B cell (primary cell): Measurements from ENCODE around the gene SLC12A7. TPM values are rescaled to one million over a fixed set of nuclear protein-coding genes. Genes with fewer than 3 reads are reported as not detected.

ENCODE experiments used
- ATAC-seq: fragments of 200-7000 bp; cut with Tn5 transposase; one replicate; pipeline ENCODE4 v1.10.0; 2021; ENCODE audit warnings: low read depth, mild to moderate bottlenecking, moderate number of reproducible peaks, moderate library complexity
- CTCF ChIA-PET: fragments of 350-600 bp; sonication (Branson Sonifier 250); formaldehyde crosslinking; loops from one replicate; lab custom pipeline; 2021; ENCODE audit warnings: antibody characterized with exemption, inconsistent platforms; lab: Charles Lee
- POLR2A ChIA-PET: fragments of 350-600 bp; sonication (Branson Sonifier 250); formaldehyde crosslinking; loops from one replicate; lab custom pipeline; 2021; ENCODE audit warnings: antibody characterized with exemption; lab: Charles Lee
- DNase-seq: peaks from one replicate; pipeline ENCODE4 v3.0.0; 2013
- H2AFZ ChIP-seq: 2 replicates; pipeline ENCODE4 v1.6.1; 2012; ENCODE audit warnings: mild to moderate bottlenecking, low read depth, low read length; ENCODE audit not compliant: insufficient read depth, poor library complexity, severe bottlenecking
- H3K27ac ChIP-seq, 2 donors: 1 replicate in 1 of 2; 2 replicates in 1 of 2; pipeline ENCODE4 v1.5.1; 2012 to 2013; ENCODE audit warnings: low read length in 2 of 2, mild to moderate bottlenecking in 2 of 2, moderate library complexity in 1 of 2
- H3K27me3 ChIP-seq, 4 experiments: fragments of 200-600 bp in 1 of 4; sonication (generic) in 1 of 4; replicated peaks in 1 of 4; 1 replicate in 2 of 4; 2 replicates in 2 of 4; pipeline versions ENCODE4 v1.6.1 to v1.7.0; 2013 to 2016; ENCODE audit warnings: low read length in 3 of 4, mild to moderate bottlenecking in 2 of 4, mixed read lengths in 1 of 4, moderate library complexity in 1 of 4; ENCODE audit not compliant: insufficient read depth in 4 of 4, control insufficient read depth in 3 of 4; ENCODE audit errors: control extremely low read depth in 1 of 4
- H3K36me3 ChIP-seq, 2 experiments: replicated peaks in 1 of 2; 1 replicate in 1 of 2; 2 replicates in 1 of 2; pipeline versions ENCODE4 v1.6.1 to v1.7.1; 2013; ENCODE audit warnings: low read length in 1 of 2; ENCODE audit not compliant: insufficient read depth in 2 of 2, control insufficient read depth in 1 of 2; ENCODE audit errors: control extremely low read depth in 1 of 2, extremely low read depth in 1 of 2
- H3K4me1 ChIP-seq, 2 donors: fragments of 200-600 bp in 1 of 2; sonication (generic) in 1 of 2; 1 replicate in 1 of 2; 2 replicates in 1 of 2; pipeline versions ENCODE4 v1.5.1 to v1.6.1; 2013 to 2017; ENCODE audit warnings: low read length in 2 of 2; ENCODE audit not compliant: control insufficient read depth in 2 of 2, insufficient read depth in 2 of 2
- H3K4me2 ChIP-seq: replicated peaks from 2 replicates; pipeline ENCODE3; 2012; ENCODE audit warnings: mild to moderate bottlenecking, low read depth, low read length; ENCODE audit not compliant: poor library complexity, severe bottlenecking
- H3K4me3 ChIP-seq, 5 experiments: fragments of 200-600 bp in 1 of 5; sonication (generic) in 1 of 5; 1 replicate in 3 of 5; 2 replicates in 2 of 5; pipeline versions ENCODE4 v1.5.1 to v1.7.0; 2011 to 2016; ENCODE audit warnings: low read length in 4 of 5, mild to moderate bottlenecking in 4 of 5, low read depth in 2 of 5, control low read depth in 1 of 5, moderate library complexity in 1 of 5; ENCODE audit not compliant: insufficient read depth in 1 of 5; ENCODE audit errors: control extremely low read depth in 1 of 5, extremely low read depth in 1 of 5
- H3K79me2 ChIP-seq: fragments of 200-600 bp; sonication (generic); one replicate; pipeline ENCODE4 v1.6.0; 2016; ENCODE audit warnings: low read length; ENCODE audit not compliant: control insufficient read depth, insufficient read depth
- H3K9ac ChIP-seq: fragments of 200-600 bp; sonication (generic); 2 replicates; pipeline ENCODE4 v1.6.1; 2017; ENCODE audit warnings: mild to moderate bottlenecking, low read length, moderate library complexity
- H3K9me3 ChIP-seq, 3 donors: one replicate each; pipeline versions ENCODE4 v1.6.1 to v1.7.1; 2013; ENCODE audit warnings: low read length in 2 of 3; ENCODE audit not compliant: control insufficient read depth in 2 of 3, insufficient read depth in 1 of 3; ENCODE audit errors: control extremely low read depth in 1 of 3
- H4K20me1 ChIP-seq: 2 replicates; pipeline ENCODE4 v1.6.0; 2012; ENCODE audit warnings: mild to moderate bottlenecking, low read length; ENCODE audit not compliant: insufficient read depth, control insufficient read depth, poor library complexity, severe bottlenecking
- H3K27ac Mint-ChIP-seq: one replicate; pipeline ENCODE4 v1.8.0; 2021; ENCODE audit warnings: mixed read lengths
- H3K27me3 Mint-ChIP-seq: one replicate; pipeline ENCODE4 v1.8.0; 2021; ENCODE audit warnings: mixed read lengths
- H3K4me1 Mint-ChIP-seq: one replicate; pipeline ENCODE4 v1.8.0; 2021; ENCODE audit warnings: mixed read lengths
- H3K4me3 Mint-ChIP-seq: one replicate; pipeline ENCODE4 v1.8.0; 2021; ENCODE audit warnings: mixed read lengths
- H3K9me3 Mint-ChIP-seq: one replicate; pipeline ENCODE4 v1.8.0; 2022; ENCODE audit warnings: mixed read lengths; ENCODE audit not compliant: insufficient read depth
- CTCF ChIP-seq: fragments of 200-600 bp; IDR thresholded peaks from one replicate; pipeline ENCODE4 v1.8.0; 2022; ENCODE audit warnings: antibody characterized with exemption, mild to moderate bottlenecking
- EZH2 ChIP-seq: IDR thresholded peaks from 2 replicates; pipeline ENCODE4 v1.6.1; 2012; ENCODE audit warnings: borderline replicate concordance, low read depth, mild to moderate bottlenecking, moderate library complexity, low read length; ENCODE audit not compliant: insufficient read depth, poor library complexity, severe bottlenecking
- WGBS: methylation state at CpG from one replicate; pipeline ENCODE4 v1.1.5; 2013; ENCODE audit warnings: missing lambda C conversion rate; ENCODE audit not compliant: insufficient coverage; 5-methylcytosine and 5-hydroxymethylcytosine counted together
- intact Hi-C: fragments of 100-400 bp; cut with micrococcal nuclease; formaldehyde crosslinking; loops from one replicate; pipeline ENCODE4 v1.10.0; 2022
- polyA plus RNA-seq: library from polyadenylated mRNA; depleted of rRNA; stranded (reverse); fragments of >200 nt; gene quantifications from 2 replicates; pipeline ENCODE4 v1.2.3, GENCODE V29; 2012
- total RNA-seq, 2 donors: library from RNA; stranded (reverse); fragments of 120-200 nt in 1 of 2; gene quantifications; 1 replicate in 1 of 2; 2 replicates in 1 of 2; pipeline versions ENCODE4 v1.2.3 to v1.2.4, GENCODE V29; 2013 to 2022

SLC12A7 gene
- total and polyA plus RNA-seq, 2 donors (not counting 1 experiment from before 2014, with no cell fraction given) = 25.5 to 34.4 TPM

DNA sequence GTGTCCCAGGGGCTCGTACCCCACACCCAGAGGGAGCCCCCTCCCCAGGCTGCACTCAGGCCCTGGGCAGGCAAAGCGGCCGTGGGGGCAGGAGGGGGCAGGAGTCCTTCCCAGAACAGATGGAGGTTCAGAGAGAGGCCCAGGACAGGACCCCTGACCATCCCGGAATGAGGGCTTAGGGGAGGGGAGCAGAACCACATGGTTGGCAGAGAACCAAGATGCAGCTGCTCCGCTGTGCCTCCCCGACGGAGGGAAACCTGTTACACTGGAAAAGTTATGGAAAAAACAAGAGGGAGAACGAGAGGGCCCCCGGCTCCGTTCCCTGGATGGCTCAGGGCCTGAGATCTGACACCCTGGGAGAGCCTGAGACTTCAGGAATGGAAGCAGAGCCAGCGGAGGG lies 22.7 kb downstream of the SLC12A7 start:
- no peak for ATAC-seq
- Histone ChIP-seq H3K27me3 (no peaks in the 10 kb centered on the region), H4K20me1 (peaks cover 3% of the 10 kb centered on the region), H3K4me3 (no peak overlapping the region), H2AFZ (no peak overlapping the region), H3K9me3 (peaks cover 0 to 4% (median 0%) of the 10 kb centered on the region in 3 donors), H3K36me3 (peaks cover 0 to 2% of the 10 kb centered on the region in 2 experiments), H3K4me2 (no peak overlapping the region), H3K79me2 (no peaks in the 10 kb centered on the region), H3K9ac (no peak overlapping the region), H3K27ac (no peak overlapping the region), H3K4me1 (no peaks in the 10 kb centered on the region)
- POLR2A ChIA-PET = no interaction called here
- no peaks in the 10 kb centered on the region for H3K27me3 Mint-ChIP-seq
- no peaks in the 10 kb centered on the region for H3K9me3 Mint-ChIP-seq
- intact Hi-C loops = no loop called here
- no peak for DNase-seq
- 92% methylated on average over 11 of the region's 11 CpGs for WGBS
- CTCF ChIA-PET = no interaction called here
- H3K27ac Mint-ChIP-seq = no peak overlapping the region
- TF ChIP-seq EZH2 = no peak
- TF ChIP-seq CTCF = no peak
- no peaks in the 10 kb centered on the region for H3K4me1 Mint-ChIP-seq
- no peak overlapping the region for H3K4me3 Mint-ChIP-seq

DNA sequence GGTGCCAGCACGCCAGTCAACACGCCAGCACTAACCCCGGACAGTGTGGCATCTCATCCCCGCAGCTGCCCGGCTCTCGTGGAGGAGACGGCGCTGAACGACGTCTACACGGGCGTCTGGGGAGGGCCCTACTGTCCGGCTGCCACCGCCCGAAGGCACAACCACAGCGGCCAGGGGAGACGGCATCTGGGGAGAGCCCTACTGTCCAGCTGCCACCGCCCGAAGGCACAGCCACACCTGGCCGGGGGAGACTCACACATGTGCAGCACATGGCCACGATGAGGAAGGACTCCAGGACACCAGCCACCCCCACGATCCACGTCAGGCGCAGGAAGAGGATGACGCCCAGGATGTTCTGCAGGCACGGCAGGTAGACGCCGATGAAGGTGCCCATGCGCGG lies 23.1 kb downstream of the SLC12A7 start:
- peaks cover 0 to 2% of the 10 kb centered on the region in 2 experiments for H3K36me3 ChIP-seq
- POLR2A ChIA-PET = no interaction called here
- CTCF ChIA-PET = no interaction called here
- H3K9me3 ChIP-seq = peaks cover 0 to 7% (median 0%) of the 10 kb centered on the region in 3 donors
- H3K27me3 ChIP-seq = no peaks in the 10 kb centered on the region
- H3K4me1 ChIP-seq = no peaks in the 10 kb centered on the region
- no peak overlapping the region for H3K4me3 Mint-ChIP-seq
- ATAC-seq (no peak), DNase-seq (no peak)
- H3K9me3 Mint-ChIP-seq = no peaks in the 10 kb centered on the region
- TF ChIP-seq EZH2 (no peak), CTCF (no peak)
- no peak overlapping the region for H3K27ac Mint-ChIP-seq
- no peaks in the 10 kb centered on the region for H3K79me2 ChIP-seq
- no peaks in the 10 kb centered on the region for H3K27me3 Mint-ChIP-seq
- H2AFZ ChIP-seq = no peak overlapping the region
- WGBS = 95% methylated on average over 30 of the region's 30 CpGs
- no peak overlapping the region for H3K4me3 ChIP-seq
- H3K4me1 Mint-ChIP-seq = no peaks in the 10 kb centered on the region
- no peaks in the 10 kb centered on the region for H4K20me1 ChIP-seq
- H3K4me2 ChIP-seq = no peak overlapping the region
- intact Hi-C loops = no loop called here
- H3K9ac ChIP-seq = no peak overlapping the region
- H3K27ac ChIP-seq = no peak overlapping the region
